ENCODE measurements around the gene CD3E. TPM values are rescaled to one million over a fixed set of nuclear protein-coding genes. Genes with fewer than 3 reads are reported as not detected.

Gene CD3E
- total and polyA plus RNA-seq, 5 donors: 0.50 to 2.2 (median 0.78) TPM

GRCh38 chr11:118325283-118325682 is 20.8 kb downstream of the CD3E start:
- ATAC-seq (no peak), DNase-seq (no peak)
- no peaks in the 10 kb centered on the region for H3K4me1 ChIP-seq (ENCODE audit: control insufficient read depth, insufficient read depth, low read length)
- H3K4me3 ChIP-seq (ENCODE audit: low read length): no peak overlapping the region
- no peak overlapping the region for H3K27ac ChIP-seq (ENCODE audit: low read length)
- H3K9me3 ChIP-seq (ENCODE audit: control insufficient read depth, low read length): no peaks in the 10 kb centered on the region
- intact Hi-C loops (cut with DNase I): no loop called here
- H3K27me3 ChIP-seq (ENCODE audit: control insufficient read depth, insufficient read depth): no peaks in the 10 kb centered on the region

DNA sequence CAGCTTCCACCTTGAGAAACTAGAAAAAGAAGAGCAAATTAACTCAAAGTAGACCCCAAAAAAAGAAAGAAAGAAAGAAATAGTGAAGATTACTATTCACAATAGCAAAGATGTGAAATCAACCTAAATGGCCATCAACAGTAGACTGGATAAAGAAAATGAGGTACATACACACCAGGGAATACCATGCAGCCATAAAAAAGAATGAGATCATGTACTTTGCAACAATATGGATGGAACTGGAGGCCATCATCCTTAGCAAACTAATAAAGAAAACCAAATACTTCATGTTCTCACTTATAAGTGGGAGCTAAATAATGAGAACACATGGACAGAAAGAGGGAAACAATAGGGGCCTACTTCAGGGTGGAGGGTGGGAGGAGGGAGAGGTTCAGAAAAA is 24.2 kb downstream of the CD3E start:
- intact Hi-C loops (cut with DNase I): no loop called here
- no peak for ATAC-seq
- H3K4me1 ChIP-seq (ENCODE audit: control insufficient read depth, insufficient read depth, low read length): no peaks in the 10 kb centered on the region

GRCh38 chr11:118334745-118335144 is 30.2 kb downstream of the CD3E start:
- H3K27me3 ChIP-seq (ENCODE audit: control insufficient read depth, insufficient read depth): no peaks in the 10 kb centered on the region
- ATAC-seq: no peak
- no peak overlapping the region for H3K4me3 ChIP-seq (ENCODE audit: low read length)
- no peak overlapping the region for H3K27ac ChIP-seq (ENCODE audit: low read length)
- no peak for DNase-seq
- no peaks in the 10 kb centered on the region for H3K4me1 ChIP-seq (ENCODE audit: control insufficient read depth, insufficient read depth, low read length)
- no peaks in the 10 kb centered on the region for H3K9me3 ChIP-seq (ENCODE audit: control insufficient read depth, low read length)
- WGBS: 68% methylated on average over 1 of the region's 1 CpG
- intact Hi-C loops (cut with DNase I): no loop called here

More for the DNA sequence above, 24.2 kb downstream of the CD3E start:
- Histone ChIP-seq H3K27ac (ENCODE audit: low read length) (no peak overlapping the region), H3K9me3 (ENCODE audit: control insufficient read depth, low read length) (no peaks in the 10 kb centered on the region), H3K4me3 (ENCODE audit: low read length) (no peak overlapping the region), H3K27me3 (ENCODE audit: control insufficient read depth, insufficient read depth) (no peaks in the 10 kb centered on the region)
- DNase-seq: no peak

DNA sequence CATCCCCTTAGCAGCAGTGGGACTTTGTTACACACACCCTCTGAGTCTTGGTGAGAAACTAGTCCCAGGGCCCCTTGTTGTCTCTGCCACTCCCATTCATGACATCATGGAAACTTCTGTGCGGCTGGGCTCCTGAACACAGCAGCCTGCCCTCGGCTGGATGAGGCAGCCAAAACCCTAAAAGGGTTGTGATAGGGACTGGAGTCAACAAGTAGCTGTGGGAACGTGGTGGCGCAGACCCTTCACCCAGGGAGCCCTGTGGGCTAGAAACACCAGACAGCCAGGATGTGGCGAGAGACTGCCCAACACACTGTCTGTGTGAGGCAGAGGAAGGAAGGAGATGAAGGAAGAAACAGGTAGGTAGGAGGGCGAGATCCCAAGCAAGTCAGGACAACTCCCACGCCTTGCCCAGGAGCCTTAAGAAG is 34.1 kb downstream of the CD3E start:
- WGBS: 55% methylated on average over 7 of the region's 7 CpGs
- intact Hi-C loops (cut with DNase I): no loop called here
- no peak overlapping the region for H3K27ac ChIP-seq (ENCODE audit: low read length)
- H3K27me3 ChIP-seq (ENCODE audit: control insufficient read depth, insufficient read depth): no peaks in the 10 kb centered on the region
- no peaks in the 10 kb centered on the region for H3K9me3 ChIP-seq (ENCODE audit: control insufficient read depth, low read length)
- DNase-seq (peak in 1 of 3 donors; percentile 50), ATAC-seq (peak in 1 of 2 donors; percentile 57)
- H3K4me3 ChIP-seq (ENCODE audit: low read length): no peak overlapping the region
- H3K4me1 ChIP-seq (ENCODE audit: control insufficient read depth, insufficient read depth, low read length): no peaks in the 10 kb centered on the region

GRCh38 chr11:118339281-118339961 is 34.9 kb downstream of the CD3E start:
- H3K9me3 ChIP-seq (ENCODE audit: control insufficient read depth, low read length): no peaks in the 10 kb centered on the region
- no peaks in the 10 kb centered on the region for H3K4me1 ChIP-seq (ENCODE audit: control insufficient read depth, insufficient read depth, low read length)
- intact Hi-C loops (cut with DNase I): no loop called here
- H3K27me3 ChIP-seq (ENCODE audit: control insufficient read depth, insufficient read depth): no peaks in the 10 kb centered on the region
- H3K4me3 ChIP-seq (ENCODE audit: low read length): no peak overlapping the region
- no peak for DNase-seq
- no peak for ATAC-seq
- WGBS: 76% methylated on average over 5 of the region's 5 CpGs
- no peak overlapping the region for H3K27ac ChIP-seq (ENCODE audit: low read length)

DNA sequence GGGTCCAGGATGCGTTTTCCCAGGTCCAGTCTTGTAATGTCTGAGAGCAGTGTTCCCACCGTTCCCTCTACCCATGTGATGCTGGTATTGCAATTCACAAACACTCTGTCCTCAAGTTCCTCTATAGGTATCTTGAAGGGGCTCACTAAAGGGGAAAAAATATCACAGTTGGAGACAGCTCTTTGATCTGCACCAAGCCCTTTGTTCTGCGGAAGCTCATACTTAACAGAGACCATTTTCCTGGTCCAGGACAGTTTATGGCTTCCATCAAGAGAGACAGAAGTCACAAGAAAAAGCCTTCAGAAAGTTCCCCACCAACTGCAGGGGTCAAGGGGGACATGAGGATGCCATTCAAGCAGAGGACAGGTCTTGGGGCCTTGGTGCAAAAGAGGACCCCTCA is 35.9 kb downstream of the CD3E start:
- intact Hi-C loops (cut with DNase I): no loop called here
- Histone ChIP-seq H3K27me3 (ENCODE audit: control insufficient read depth, insufficient read depth) (no peaks in the 10 kb centered on the region), H3K4me3 (ENCODE audit: low read length) (no peak overlapping the region), H3K27ac (ENCODE audit: low read length) (no peak overlapping the region), H3K9me3 (ENCODE audit: control insufficient read depth, low read length) (no peaks in the 10 kb centered on the region), H3K4me1 (ENCODE audit: control insufficient read depth, insufficient read depth, low read length) (no peaks in the 10 kb centered on the region)
- ATAC-seq (no peak), DNase-seq (no peak)
- 85% methylated on average over 3 of the region's 3 CpGs for WGBS

DNA sequence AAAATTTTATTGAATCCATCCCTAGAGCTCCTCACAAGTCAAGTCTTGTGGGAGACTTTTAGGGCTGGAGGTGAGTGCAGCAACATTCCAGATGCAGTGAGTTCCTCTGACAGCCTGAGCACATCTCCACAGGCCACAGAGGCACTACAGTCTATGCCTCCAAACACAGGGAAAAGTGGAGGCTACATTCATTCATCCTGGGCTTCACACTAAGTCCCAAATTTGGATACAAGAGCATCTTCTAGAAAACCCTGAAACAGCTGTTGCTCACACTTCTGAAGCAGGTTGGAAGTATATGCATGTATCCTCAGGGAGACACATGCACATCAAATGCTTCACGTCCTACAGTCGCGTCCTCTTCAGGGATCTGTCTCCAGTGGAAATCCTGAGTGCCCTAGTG is 36.7 kb downstream of the CD3E start:
- intact Hi-C loops (cut with DNase I): no loop called here
- peaks cover 2% of the 10 kb centered on the region for H3K27me3 ChIP-seq (ENCODE audit: control insufficient read depth, insufficient read depth)

DNA sequence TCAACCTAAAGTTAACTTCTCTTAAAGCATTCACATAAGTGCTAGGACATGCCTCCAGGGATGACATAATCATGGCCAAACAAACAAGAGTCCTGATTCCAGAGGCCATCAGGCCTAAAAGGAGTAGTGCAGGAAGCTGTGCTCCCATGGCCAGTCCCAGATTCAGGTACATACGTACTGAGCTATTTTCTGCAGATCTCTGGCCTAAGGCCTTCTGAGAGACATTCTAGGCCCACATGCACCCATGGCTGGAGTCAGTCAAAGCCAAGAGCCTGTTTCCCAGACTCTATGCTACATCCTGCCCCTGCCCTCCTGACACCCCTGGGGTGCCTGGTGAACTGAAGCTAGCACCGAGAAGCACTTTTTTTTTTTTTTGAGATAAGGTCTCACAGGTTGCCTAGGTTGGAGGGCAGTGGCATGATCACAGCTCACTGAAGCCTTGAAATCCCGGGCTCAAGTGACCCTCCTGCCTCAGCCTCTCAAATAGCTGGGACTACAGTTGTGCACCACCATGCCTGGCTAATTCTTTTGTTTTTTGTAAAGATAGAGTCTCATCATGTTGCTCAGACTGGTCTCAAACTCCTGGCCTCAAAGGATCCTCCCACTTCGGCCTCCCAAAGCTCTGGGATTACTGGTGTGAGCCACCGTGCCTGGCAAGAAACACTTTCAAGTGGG is 37.4 kb downstream of the CD3E start:
- Histone ChIP-seq H3K4me1 (ENCODE audit: control insufficient read depth, insufficient read depth, low read length) (no peaks in the 10 kb centered on the region), H3K9me3 (ENCODE audit: control insufficient read depth, low read length) (no peaks in the 10 kb centered on the region), H3K27ac (ENCODE audit: low read length) (no peak overlapping the region), H3K27me3 (ENCODE audit: control insufficient read depth, insufficient read depth) (peaks cover 2% of the 10 kb centered on the region), H3K4me3 (ENCODE audit: low read length) (no peak overlapping the region)
- intact Hi-C loops (cut with DNase I): no loop called here
- no peak for DNase-seq
- no peak for ATAC-seq
- WGBS: 77% methylated on average over 5 of the region's 5 CpGs

More for the DNA sequence above, 36.7 kb downstream of the CD3E start:
- H3K9me3 ChIP-seq (ENCODE audit: control insufficient read depth, low read length): no peaks in the 10 kb centered on the region
- no peak overlapping the region for H3K4me3 ChIP-seq (ENCODE audit: low read length)
- no peak for ATAC-seq
- 92% methylated on average over 3 of the region's 3 CpGs for WGBS
- H3K27ac ChIP-seq (ENCODE audit: low read length): no peak overlapping the region
- no peaks in the 10 kb centered on the region for H3K4me1 ChIP-seq (ENCODE audit: control insufficient read depth, insufficient read depth, low read length)
- no peak for DNase-seq

DNA sequence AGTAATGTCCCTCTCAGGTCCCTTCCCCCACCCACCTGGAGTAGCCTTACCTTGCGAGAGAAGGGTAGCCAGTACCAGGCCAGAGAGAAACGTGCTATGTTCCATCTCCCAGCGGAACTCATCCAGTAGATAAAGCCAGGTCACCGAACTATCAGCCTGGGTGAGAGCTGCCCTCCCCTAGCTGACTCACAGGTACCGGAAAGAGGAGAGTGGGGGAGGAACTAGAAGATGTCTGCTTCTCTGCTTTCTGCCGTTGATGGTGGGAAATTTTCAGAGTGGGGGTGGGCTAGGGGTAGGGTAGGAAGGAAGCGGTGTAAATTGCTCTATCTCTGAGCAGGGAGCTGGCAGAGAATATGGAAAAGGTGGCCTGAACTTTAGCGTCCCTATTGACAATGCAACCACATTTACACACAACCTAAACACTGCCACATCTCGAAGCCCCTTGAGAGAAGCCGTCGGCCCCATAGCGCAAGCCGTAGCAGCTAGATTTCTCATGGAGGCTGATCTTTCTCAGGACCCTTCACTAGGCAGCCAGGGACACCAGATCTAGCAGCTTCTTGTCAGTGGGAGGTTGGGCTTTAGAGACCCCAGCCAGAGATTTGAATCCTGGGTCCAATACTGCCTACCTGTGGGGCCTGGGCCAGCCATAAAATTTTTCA is 38.1 kb downstream of the CD3E start, which contains the start of gene CD3D:
Gene CD3D (minus strand): TSS at position 203 of the 659 bp plus-strand sequence. CDS start 98 bp downstream, at position 105.
- ATAC-seq (no peak), DNase-seq (no peak)
- H3K27ac ChIP-seq (ENCODE audit: low read length): no peak within 1 kb of the TSS
- 68% methylated on average over 13 of the region's 13 CpGs for WGBS
- H3K4me3 ChIP-seq (ENCODE audit: low read length): no peak within 1 kb of the TSS
- H3K27me3 ChIP-seq (ENCODE audit: control insufficient read depth, insufficient read depth): peaks cover 2% of the 10 kb centered on the region
- H3K9me3 ChIP-seq (ENCODE audit: control insufficient read depth, low read length): no peaks in the 10 kb centered on the region
- H3K4me1 ChIP-seq (ENCODE audit: control insufficient read depth, insufficient read depth, low read length): no peaks in the 10 kb centered on the region
- intact Hi-C loops (cut with DNase I): no loop called here

- peaks cover 2% of the 10 kb centered on the region for H3K27me3 ChIP-seq (ENCODE audit: control insufficient read depth, insufficient read depth)
- no peak for ATAC-seq
- no peaks in the 10 kb centered on the region for H3K4me1 ChIP-seq (ENCODE audit: control insufficient read depth, insufficient read depth, low read length)
- H3K27ac ChIP-seq (ENCODE audit: low read length): no peak overlapping the region
- no peaks in the 10 kb centered on the region for H3K9me3 ChIP-seq (ENCODE audit: control insufficient read depth, low read length)
- no peak for DNase-seq
- 70% methylated on average over 9 of the region's 9 CpGs for WGBS
- intact Hi-C loops (cut with DNase I): no loop called here
- no peak overlapping the region for H3K4me3 ChIP-seq (ENCODE audit: low read length)
Measured at GRCh38 chr11:118343248-118343647, 38.7 kb downstream of the CD3E start.

- WGBS: 71% methylated on average over 6 of the region's 6 CpGs
- H3K4me1 ChIP-seq (ENCODE audit: control insufficient read depth, insufficient read depth, low read length): no peaks in the 10 kb centered on the region
- intact Hi-C loops (cut with DNase I): no loop called here
- no peak within 1 kb of the TSS for H3K4me3 ChIP-seq (ENCODE audit: low read length)
- H3K27me3 ChIP-seq (ENCODE audit: control insufficient read depth, insufficient read depth): peaks cover 4% of the 10 kb centered on the region
- DNase-seq: peak in 1 of 3 donors; percentile 59
- H3K9me3 ChIP-seq (ENCODE audit: control insufficient read depth, low read length): no peaks in the 10 kb centered on the region
- H3K27ac ChIP-seq (ENCODE audit: low read length): no peak within 1 kb of the TSS
- ATAC-seq: peak in 1 of 2 donors; percentile 33
Measured at GRCh38 chr11:118343981-118344515, 39.5 kb downstream of the CD3E start, which contains the start of gene CD3G. Gene CD3G (plus strand): TSS chr11:118344344. CDS start chr11:118344424, 80 bp downstream.

Data from right cardiac atrium (tissue), 5 donors.